GM18505 (cell line): Measurements from ENCODE around the gene FTH1.

Source experiments
- ATAC-seq: cut with Tn5 transposase; IDR thresholded peaks from one replicate; pipeline ENCODE4 v1.9.1; 2021; ENCODE audit not compliant: unreplicated experiment
- POLR2A ChIP-seq: IDR thresholded peaks from 4 replicates; pipeline ENCODE4 v1.6.1; 2011; ENCODE audit warnings: borderline replicate concordance; ENCODE audit not compliant: insufficient read depth, insufficient read length; ENCODE audit errors: extremely low read depth

Gene FTH1

GRCh38 chr11:61926235-61926634, 41.2 kb downstream of the FTH1 start:
- no peak for ATAC-seq
- no peak for TF ChIP-seq POLR2A

- no peak for ATAC-seq
Measured at GRCh38 chr11:61925736-61926135, 41.7 kb downstream of the FTH1 start.

GRCh38 chr11:61924064-61924455, 43.4 kb downstream of the FTH1 start:
- no peak for ATAC-seq
- TF ChIP-seq POLR2A = no peak

More at GRCh38 chr11:61925736-61926135, 41.7 kb downstream of the FTH1 start:
- no peak for TF ChIP-seq POLR2A

- TF ChIP-seq POLR2A = no peak
- no peak for ATAC-seq
Measured at GRCh38 chr11:61923166-61924063, 44.0 kb downstream of the FTH1 start.

- no peak for ATAC-seq
- no peak for TF ChIP-seq POLR2A
Measured at GRCh38 chr11:61922539-61922938, 44.9 kb downstream of the FTH1 start.

- no peak for ATAC-seq
- TF ChIP-seq POLR2A = no peak
Measured at GRCh38 chr11:61921446-61921845, 46.0 kb downstream of the FTH1 start.

GRCh38 chr11:61919705-61920631, 47.5 kb downstream of the FTH1 start:
- TF ChIP-seq POLR2A = no peak
- ATAC-seq = no peak

GRCh38 chr11:61918938-61919704, 48.3 kb downstream of the FTH1 start:
- no peak for ATAC-seq

GRCh38 chr11:61918251-61918937, 49.0 kb downstream of the FTH1 start:
- ATAC-seq = no peak
- TF ChIP-seq POLR2A = no peak

More at GRCh38 chr11:61918938-61919704, 48.3 kb downstream of the FTH1 start:
- no peak for TF ChIP-seq POLR2A

GRCh38 chr11:61917334-61918109, 49.9 kb downstream of the FTH1 start, which contains the start of gene RAB3IL1:
TSS of gene RAB3IL1 (minus strand) at chr11:61917566. CDS start at chr11:61917367, 199 bp downstream.
- TF ChIP-seq POLR2A = no peak
- no peak for ATAC-seq

- TF ChIP-seq POLR2A = no peak
- ATAC-seq = no peak
Measured at GRCh38 chr11:61916737-61917333, 50.6 kb downstream of the FTH1 start.

GRCh38 chr11:61914471-61915171, 52.8 kb downstream of the FTH1 start:
- no peak for ATAC-seq
- no peak for TF ChIP-seq POLR2A
